SKM-1 (cell line): Measurements from ENCODE around the gene LRSAM1.

Source experiments
- DNase-seq: peaks from one replicate; lab custom pipeline; 2025; ENCODE audit not compliant: unreplicated experiment; lab: John Stamatoyannopoulos, UW

Gene LRSAM1

GRCh38 chr9:127530206-127530941, 79.1 kb downstream of the LRSAM1 start:
- no peak for DNase-seq

GRCh38 chr9:127531676-127532075, 80.4 kb downstream of the LRSAM1 start:
- DNase-seq, result no peak

DNA sequence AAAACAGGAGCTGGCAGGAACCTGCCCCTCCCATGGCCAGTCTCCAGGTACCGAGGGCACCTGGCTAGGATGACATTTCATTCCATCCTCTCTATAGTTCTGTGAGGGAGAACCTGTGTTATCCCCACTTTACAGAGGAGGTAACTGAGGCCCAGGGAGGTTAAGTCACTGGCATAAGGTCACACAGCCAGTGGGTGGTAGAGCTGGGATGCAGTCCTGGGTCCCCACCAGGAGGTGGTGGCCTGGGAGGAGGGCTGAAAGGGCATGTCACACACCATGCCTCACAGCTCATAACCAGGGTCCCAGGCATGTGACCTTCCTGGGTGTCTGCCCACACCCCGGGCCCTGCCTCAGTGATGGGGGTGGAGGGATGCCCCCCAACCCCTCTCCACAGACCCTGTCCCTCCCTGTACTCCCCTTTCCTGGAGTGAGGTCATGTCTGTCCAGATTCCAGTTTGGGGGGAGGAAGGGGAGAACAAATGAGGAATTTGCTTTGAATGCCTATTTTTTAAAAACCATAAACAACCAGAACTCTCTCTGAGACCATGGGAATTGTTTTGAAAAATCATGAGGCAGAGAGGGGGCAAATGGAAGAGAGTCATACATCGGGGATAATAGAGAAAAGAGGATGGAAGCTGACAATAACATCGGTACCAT, 83.1 kb downstream of the LRSAM1 start:
- DNase-seq, result no peak

DNA sequence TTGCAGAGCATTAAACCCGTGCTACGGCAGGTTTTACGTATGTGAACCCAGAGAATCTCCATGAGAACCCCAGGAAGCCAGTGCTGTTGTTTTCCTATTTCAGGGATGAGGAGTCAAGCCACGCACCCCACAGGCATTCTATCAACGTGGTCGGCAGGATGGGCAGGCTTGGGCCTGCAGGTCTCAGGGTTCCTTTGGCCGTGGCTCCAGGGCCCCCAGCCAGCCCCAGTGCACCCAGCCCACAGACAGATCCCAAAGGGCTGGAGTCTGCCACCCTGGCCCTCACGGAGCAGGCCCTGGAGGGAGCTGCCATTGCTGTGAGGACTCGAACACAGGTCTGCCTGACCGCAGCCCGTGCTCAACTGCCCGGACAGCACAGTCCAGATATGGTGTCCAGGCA, 83.6 kb downstream of the LRSAM1 start:
- no peak for DNase-seq

DNA sequence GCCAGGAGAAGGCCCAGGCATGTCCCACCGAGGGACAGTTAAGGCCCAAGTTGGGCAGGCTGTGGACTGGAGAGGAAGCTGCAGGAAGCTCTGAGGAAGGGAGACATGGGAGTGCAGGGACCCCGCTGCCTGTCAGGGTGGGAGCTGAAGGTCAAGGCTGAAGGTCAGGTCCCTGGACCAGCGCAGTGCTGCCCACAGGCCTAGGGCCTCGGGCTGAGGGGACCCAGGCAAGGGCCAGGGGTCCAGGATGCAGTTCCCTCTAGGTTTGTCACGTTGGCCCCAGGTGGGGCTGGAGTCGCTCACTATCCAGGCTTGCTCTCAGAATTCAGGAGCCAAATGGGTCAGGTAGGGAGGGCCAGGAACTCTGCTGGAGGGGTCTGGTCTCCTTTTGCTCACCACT, 84.1 kb downstream of the LRSAM1 start:
- DNase-seq, result no peak

DNA sequence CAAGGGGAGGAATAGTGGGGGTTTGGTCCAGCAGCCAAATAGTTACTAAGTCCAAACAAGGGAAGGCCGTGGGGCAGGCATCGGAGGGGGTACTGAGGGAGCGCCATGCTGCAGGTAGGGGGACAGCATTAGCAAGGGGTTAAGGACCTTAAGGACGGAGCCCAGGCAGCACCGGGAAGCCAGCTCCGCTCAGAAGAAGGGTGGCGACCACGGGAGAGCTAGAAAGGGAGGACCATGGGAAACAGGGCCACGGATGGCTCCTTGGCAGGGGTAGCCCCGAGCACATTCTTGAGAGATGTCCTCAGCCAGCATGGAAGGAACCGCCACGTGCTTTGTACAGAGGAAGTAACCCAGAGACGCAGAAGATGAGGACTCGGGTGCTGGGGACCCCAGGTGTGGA, 84.5 kb downstream of the LRSAM1 start:
- no peak for DNase-seq

DNA sequence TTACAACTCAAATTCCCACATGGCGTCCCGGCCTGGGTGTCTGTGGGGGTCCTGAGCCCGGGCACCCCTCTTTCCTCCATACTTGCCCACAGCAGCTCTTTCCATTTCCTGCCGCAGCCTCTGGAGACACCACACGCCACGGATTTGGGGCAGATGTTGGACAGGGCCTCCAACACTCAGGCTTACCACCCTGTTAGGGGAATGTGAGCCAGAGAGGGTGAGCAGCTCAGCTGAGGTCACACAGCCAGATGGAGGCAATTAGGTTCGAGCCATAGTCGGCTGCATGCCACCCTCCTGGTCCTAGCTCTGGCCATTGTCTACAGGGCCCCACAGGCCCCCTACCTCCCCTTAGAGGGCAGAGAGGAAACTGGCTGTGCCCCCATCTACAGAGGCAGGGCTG, 85.2 kb downstream of the LRSAM1 start:
- DNase-seq, result no peak

DNA sequence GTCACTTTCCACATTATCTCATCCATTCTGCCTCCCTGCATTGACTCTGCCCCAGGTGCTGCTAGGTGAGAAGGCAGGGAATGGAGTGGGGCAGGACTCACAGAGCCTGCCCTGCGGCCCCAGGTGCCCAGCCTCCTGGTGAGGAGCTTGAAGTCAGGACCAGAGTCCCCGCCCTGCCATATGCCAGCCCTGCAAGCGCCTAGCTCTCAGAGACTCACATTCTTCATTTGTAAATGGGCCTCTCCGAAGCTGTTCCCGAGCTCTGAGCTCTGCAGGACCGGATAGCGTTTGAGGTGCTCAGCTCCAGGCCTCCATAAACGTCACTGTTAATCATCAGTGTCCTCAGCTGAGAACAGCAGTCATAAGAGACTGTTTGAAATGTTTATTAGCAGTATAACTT, 85.7 kb downstream of the LRSAM1 start:
- no peak for DNase-seq

DNA sequence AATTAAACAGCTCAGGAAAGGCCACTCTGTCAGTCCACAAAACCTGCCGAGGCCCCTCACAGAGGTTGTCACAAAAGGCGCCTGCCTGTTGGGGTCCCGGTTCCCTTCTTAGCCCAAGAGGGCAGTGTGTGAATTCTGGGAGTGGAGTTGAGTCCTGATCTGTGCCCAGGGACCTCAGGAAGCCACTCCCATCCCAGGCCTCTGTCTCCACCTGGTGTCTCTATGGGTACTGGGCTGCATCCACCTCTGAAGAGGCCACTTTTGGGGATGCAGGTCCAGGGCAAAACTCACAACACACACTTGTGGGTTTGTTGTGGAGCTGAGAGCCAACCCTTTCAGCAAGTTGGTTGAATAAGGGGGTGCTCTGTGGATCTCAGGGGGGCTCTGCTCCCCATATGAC, 86.5 kb downstream of the LRSAM1 start:
- no peak for DNase-seq

- no peak for DNase-seq
Observed at GRCh38 chr9:127538849-127539258, 87.5 kb downstream of the LRSAM1 start.

DNA sequence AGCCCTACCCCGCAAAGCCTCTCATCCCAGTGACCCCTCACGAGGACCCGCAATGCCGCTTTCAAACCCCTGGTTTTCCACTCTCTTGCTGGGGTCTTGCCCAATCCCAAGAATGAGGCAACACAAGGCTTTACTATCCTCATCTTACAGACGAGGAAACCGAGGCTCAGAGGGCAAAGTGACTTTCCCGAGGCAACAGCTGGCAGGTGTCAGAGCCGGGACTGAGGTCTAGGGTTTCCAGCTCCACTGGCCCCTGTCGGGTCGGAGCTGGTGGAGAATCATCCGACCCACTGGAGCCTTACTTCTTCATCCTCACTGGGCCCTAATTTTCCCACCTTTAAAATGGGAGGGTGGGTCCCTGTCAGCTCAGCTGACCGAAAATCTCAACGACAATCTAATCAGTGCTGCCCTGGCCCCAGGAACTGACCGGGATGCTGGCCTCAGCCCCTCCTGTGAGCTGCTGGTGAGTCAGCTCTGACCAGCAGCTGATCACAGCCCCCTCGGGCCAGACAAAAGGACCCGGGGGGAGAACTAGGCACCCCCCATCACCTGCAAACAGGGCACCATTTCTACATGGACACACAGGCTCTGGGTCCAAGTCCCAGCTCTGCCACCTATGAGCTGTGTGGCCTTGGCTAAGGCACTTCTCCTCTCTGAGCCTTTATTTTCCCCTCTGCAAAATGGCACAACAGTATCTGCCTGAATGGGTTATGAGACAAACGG, 88.1 kb downstream of the LRSAM1 start:
- DNase-seq, result no peak

GRCh38 chr9:127539982-127540663, 88.8 kb downstream of the LRSAM1 start:
- DNase-seq, result no peak

- no peak for DNase-seq
Observed at GRCh38 chr9:127540664-127541041, 89.3 kb downstream of the LRSAM1 start.

GRCh38 chr9:127541176-127541575, 89.9 kb downstream of the LRSAM1 start:
- no peak for DNase-seq

- DNase-seq, result no peak
Observed at GRCh38 chr9:127541865-127542264, 90.6 kb downstream of the LRSAM1 start.

DNA sequence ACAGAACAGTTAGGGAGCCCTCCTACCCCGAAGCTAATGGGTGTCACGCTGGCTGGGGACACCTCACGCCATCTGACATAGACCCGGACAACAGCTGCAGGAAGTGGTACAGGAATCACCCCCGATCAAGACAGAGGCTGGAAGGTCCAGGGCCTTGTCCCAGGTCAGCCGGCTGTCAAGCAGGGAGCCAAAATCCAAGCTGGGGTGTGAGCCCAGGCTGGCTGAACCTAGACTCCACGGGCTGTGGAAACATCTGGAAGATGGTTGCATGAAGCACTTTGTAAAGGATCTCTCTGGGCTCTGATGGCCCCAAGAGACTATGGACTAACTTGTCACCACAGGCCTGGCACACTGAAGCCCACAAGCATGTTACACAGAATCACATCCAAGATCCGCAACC, 91.9 kb downstream of the LRSAM1 start:
- no peak for DNase-seq

DNA sequence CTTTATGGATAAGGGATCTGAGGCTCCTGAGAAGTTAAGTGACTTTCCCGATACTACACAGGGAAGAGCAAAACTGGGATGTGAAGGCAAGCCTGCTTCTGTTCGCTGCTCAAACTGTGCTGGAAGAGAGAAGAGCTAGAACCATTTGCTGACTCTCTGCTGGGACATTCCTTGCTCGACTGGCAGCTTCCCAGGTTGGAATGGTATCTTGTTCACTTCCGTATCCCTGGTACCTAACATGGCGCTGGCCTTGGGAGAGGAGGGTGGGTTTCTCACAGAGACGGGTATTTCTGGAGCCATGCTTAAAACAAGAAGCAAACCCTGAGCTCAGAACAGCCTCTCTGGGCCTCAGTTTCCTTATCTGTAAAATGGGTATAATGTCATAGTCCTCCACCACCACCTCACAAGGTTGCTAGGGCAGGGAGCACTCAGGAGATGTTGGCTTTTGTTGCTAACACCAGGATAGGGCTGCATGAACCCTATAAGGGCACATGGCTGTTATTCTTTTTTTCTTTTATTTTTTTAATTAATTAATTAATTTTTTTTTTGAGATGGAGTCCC, 92.7 kb downstream of the LRSAM1 start:
- no peak for DNase-seq

DNA sequence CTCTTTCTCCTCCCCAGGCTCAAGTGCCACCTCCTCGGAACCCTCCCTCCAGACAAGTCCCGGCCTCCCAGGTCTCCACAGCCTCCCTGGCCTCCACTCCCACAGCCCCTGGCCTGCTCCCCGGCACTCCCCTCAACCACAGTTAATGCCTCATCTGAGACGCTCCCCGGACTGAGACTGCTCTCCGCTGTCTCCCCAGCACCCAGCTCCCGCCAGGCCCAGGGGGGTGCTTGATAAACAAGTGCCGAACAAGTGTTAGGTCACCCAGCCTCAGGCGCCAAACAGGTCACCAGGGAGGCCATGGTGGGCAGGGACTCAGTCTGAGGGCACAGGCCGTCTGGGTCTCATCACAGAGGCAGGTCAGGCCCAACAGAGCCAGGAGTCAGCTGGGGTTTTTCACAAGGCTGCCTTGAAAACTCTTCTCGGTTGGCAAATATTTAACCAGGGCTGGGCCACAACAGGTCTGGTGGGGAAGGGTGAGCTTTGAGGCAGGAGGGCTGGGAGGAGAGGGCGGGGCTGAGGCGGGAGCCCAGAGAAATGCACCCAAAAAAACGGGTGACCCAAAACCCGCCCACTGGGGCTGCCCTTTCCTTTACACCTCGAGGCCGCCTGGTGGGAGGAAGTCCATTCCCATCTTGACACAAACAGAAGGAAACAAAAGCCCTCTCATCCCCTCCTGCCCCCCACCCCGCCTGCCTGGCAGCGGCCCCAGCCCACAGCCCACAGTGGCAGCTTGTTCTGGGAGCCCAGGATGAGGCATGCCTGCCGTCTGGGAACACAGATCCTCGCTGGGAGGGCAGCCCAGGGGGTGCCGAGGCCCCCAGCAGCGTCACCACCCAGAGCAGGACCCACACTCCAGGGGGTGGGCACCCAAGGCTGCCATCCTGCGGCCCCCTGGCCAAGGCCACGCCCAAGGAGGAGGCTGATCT, 94.2 kb downstream of the LRSAM1 start:
- DNase-seq, result no peak

- DNase-seq, result no peak
Observed at GRCh38 chr9:127546125-127546832, 95.0 kb downstream of the LRSAM1 start.
